Liver (tissue), 9 donors: ENCODE results near the gene FGF21. TPM values are rescaled to one million over a fixed set of nuclear protein-coding genes. Genes with fewer than 3 reads are reported as not detected.

Source experiments
- DNase-seq: peaks from one replicate; pipeline ENCODE4 v3.0.0-alpha.2; 2017; ENCODE audit warnings: low spot score
- H3K27ac ChIP-seq, 2 donors: one replicate each; pipeline ENCODE4 v1.7.0; 2013; ENCODE audit warnings: inconsistent platforms in 2 of 2, low read length in 2 of 2, control low read depth in 1 of 2, low read depth in 1 of 2, mild to moderate bottlenecking in 1 of 2
- H3K27me3 ChIP-seq, 4 donors: one replicate each; pipeline versions ENCODE4 v1.6.1 to v1.7.0; 2013; ENCODE audit warnings: low read length in 3 of 4, inconsistent platforms in 1 of 4, mild to moderate bottlenecking in 1 of 4, moderate library complexity in 1 of 4; ENCODE audit not compliant: control insufficient read depth in 4 of 4, insufficient read depth in 4 of 4
- H3K36me3 ChIP-seq, 4 donors: one replicate each; pipeline versions ENCODE4 v1.6.1 to v1.7.0; 2013; ENCODE audit warnings: low read length in 3 of 4, mild to moderate bottlenecking in 3 of 4, low read depth in 1 of 4, moderate library complexity in 1 of 4; ENCODE audit not compliant: control insufficient read depth in 4 of 4, insufficient read depth in 3 of 4
- H3K4me1 ChIP-seq, 4 donors: one replicate each; pipeline versions ENCODE4 v1.6.1 to v1.7.0; 2013; ENCODE audit warnings: low read length in 3 of 4, mild to moderate bottlenecking in 3 of 4, moderate library complexity in 1 of 4; ENCODE audit not compliant: control insufficient read depth in 4 of 4, insufficient read depth in 4 of 4
- H3K4me3 ChIP-seq, 3 donors: one replicate each; pipeline versions ENCODE4 v1.6.1 to v1.7.0; 2013; ENCODE audit warnings: low read length in 3 of 3, control low read depth in 1 of 3, low read depth in 1 of 3, mild to moderate bottlenecking in 1 of 3
- H3K9ac ChIP-seq, 2 donors: one replicate each; pipeline ENCODE4 v1.7.0; 2013; ENCODE audit warnings: low read length in 2 of 2, mild to moderate bottlenecking in 2 of 2, moderate library complexity in 2 of 2, control low read depth in 1 of 2, low read depth in 1 of 2
- H3K9me3 ChIP-seq, 4 donors: one replicate each; pipeline versions ENCODE4 v1.6.1 to v1.7.0; 2013; ENCODE audit warnings: low read length in 3 of 4; ENCODE audit not compliant: control insufficient read depth in 4 of 4
- EGR1 ChIP-seq, 2 donors: IDR thresholded peaks; 2 replicates each; pipeline ENCODE4 v1.6.1; 2016 to 2018; ENCODE audit warnings: antibody characterized with exemption in 2 of 2, low read depth in 2 of 2
- FOXA1 ChIP-seq: IDR thresholded peaks from 2 replicates; pipeline ENCODE4 v1.6.1; 2016; ENCODE audit warnings: antibody characterized with exemption
- FOXA2 ChIP-seq: IDR thresholded peaks from 2 replicates; pipeline ENCODE4 v1.6.1; 2016; ENCODE audit warnings: antibody characterized with exemption
- GABPA ChIP-seq, 2 donors: IDR thresholded peaks in 1 of 2; conservative IDR thresholded peaks in 1 of 2; 2 replicates each; pipeline ENCODE4 v1.6.1; 2016; ENCODE audit warnings: antibody characterized with exemption in 2 of 2, mild to moderate bottlenecking in 1 of 2, moderate library complexity in 1 of 2
- HNF4A ChIP-seq, 2 donors: conservative IDR thresholded peaks; 2 replicates each; pipeline ENCODE4 v1.6.1; 2016; ENCODE audit warnings: antibody characterized with exemption in 2 of 2, mild to moderate bottlenecking in 2 of 2
- HNF4G ChIP-seq: IDR thresholded peaks from 2 replicates; pipeline ENCODE4 v1.6.1; 2016; ENCODE audit warnings: antibody characterized with exemption
- NR2F2 ChIP-seq: IDR thresholded peaks from 2 replicates; pipeline ENCODE4 v1.6.1; 2016; ENCODE audit warnings: antibody characterized with exemption
- RAD21 ChIP-seq, 2 donors: IDR thresholded peaks; 2 replicates each; pipeline ENCODE4 v1.6.1; 2016; ENCODE audit warnings: antibody characterized with exemption in 2 of 2, mild to moderate bottlenecking in 2 of 2
- RXRA ChIP-seq, 2 donors: IDR thresholded peaks; 2 replicates each; pipeline ENCODE4 v1.6.1; 2017 to 2018; ENCODE audit warnings: antibody characterized with exemption in 2 of 2, mild to moderate bottlenecking in 1 of 2
- SP1 ChIP-seq: IDR thresholded peaks from 2 replicates; pipeline ENCODE4 v1.6.1; 2018; ENCODE audit warnings: antibody characterized with exemption, mild to moderate bottlenecking
- TAF1 ChIP-seq: conservative IDR thresholded peaks from 2 replicates; pipeline ENCODE4 v1.6.1; 2016; ENCODE audit warnings: antibody characterized with exemption, mild to moderate bottlenecking
- YY1 ChIP-seq: IDR thresholded peaks from 2 replicates; pipeline ENCODE4 v1.6.1; 2016; ENCODE audit warnings: antibody characterized with exemption, mild to moderate bottlenecking
- WGBS: extraction: QIAGEN DNeasy Blood & Tissue Kit; methylation state at CpG from one replicate; pipeline ENCODE4 v1.1.7; 2013; 5-methylcytosine and 5-hydroxymethylcytosine counted together
- polyA plus RNA-seq, 2 donors: library from polyadenylated mRNA; stranded (reverse) in 1 of 2; unstranded in 1 of 2; fragments of 200-250 nt in 1 of 2; fragments of >200 nt in 1 of 2; fragmentation: Nextera tagmentation in 1 of 2; extraction: Ambion mirVana in 1 of 2; gene quantifications; one replicate each; pipeline versions ENCODE4 v1.2.1 to v1.2.3, GENCODE V29; 2013 to 2015
- total RNA-seq, 2 donors: library from RNA; depleted of rRNA; stranded (reverse); fragments of >200 nt; gene quantifications; one replicate each; pipeline ENCODE4 v1.2.3, GENCODE V29; 2014
- TF ChIP-seq, protein P1 (sequence below): IDR thresholded peaks from 2 replicates; pipeline ENCODE4 v1.6.1; 2016; ENCODE audit warnings: antibody characterized with exemption
- TF ChIP-seq, protein P2 (sequence below): IDR thresholded peaks from 2 replicates; pipeline ENCODE4 v1.6.1; 2016; ENCODE audit warnings: antibody characterized with exemption
- TF ChIP-seq, protein P3 (sequence below): fragments of 150-350 bp; IDR thresholded peaks from 2 replicates; pipeline ENCODE4 v1.5.1; 2017; ENCODE audit warnings: improper control_type of control experiment, low read depth, low read length; ENCODE audit not compliant: missing input control
- donor health status: healthy.
- donor health status: healthy.
- donor health status: healthy.
- donor health status: healthy.
- donor health status: healthy.

The FGF21 gene, protein sequence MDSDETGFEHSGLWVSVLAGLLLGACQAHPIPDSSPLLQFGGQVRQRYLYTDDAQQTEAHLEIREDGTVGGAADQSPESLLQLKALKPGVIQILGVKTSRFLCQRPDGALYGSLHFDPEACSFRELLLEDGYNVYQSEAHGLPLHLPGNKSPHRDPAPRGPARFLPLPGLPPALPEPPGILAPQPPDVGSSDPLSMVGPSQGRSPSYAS
- total RNA-seq (1 to 10 TPM in 1 of 2 donors, not detected in 1; 5.5 TPM), polyA plus RNA-seq (10 to 100 TPM in 1 of 2 donors, 1 to 10 TPM in 1; 6.5 to 18.5 TPM)

DNA sequence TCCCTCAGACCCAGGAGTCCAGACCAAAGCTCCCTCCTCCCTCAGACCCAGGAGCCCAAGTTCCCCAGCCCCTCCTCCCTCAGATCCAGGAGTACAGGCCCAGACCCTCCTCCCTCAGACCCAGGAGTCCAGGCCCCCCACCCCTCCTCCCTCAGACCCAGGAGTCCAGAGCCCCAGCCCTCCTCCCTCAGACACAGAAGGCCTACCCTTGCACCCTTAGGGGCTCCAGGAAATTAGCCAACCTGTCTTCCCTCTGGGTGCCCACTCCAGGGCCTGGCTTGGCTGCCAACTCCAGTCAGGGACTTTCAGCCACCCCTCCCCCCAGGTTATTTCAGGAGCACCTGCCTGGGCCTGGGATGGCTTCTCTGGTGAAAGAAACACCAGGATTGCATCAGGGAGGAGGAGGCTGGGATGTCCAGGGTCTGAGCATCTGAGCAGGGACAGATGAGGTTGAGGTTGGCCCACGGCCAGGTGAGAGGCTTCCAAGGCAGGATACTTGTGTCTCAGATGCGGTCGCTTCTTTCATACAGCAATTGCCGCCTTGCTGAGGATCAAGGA, at the start of gene FGF21:
Gene FGF21 (plus strand): TSS at position 441 of the 558 bp plus-strand sequence. CDS start 713 bp downstream, outside the sequence.
- DNase-seq: no peak
- Histone ChIP-seq H3K27ac (peak within 1 kb of the TSS; percentile 42 to 69), H3K36me3 (no peaks in the 10 kb centered on the region), H3K27me3 (no peaks in the 10 kb centered on the region), H3K9me3 (no peaks in the 10 kb centered on the region), H3K4me1 (peaks cover 7 to 27% (median 16%) of the 10 kb centered on the region in 4 donors), H3K4me3 (peak within 1 kb of the TSS; percentile 31 to 62 (median 53)), H3K9ac (peak within 1 kb of the TSS; percentile 41 to 56)
- WGBS: 77% methylated on average over 4 of the region's 4 CpGs
- TF ChIP-seq TAF1: no peak
- no peak for TF ChIP-seq EGR1 (IDR thresholded peaks at IDR 0.05; ENCODE audit: low read depth in 2 of 2)
- TF ChIP-seq HNF4G: peak; percentile 13
- no peak for TF ChIP-seq FOXA1
- TF ChIP-seq, protein P1, sequence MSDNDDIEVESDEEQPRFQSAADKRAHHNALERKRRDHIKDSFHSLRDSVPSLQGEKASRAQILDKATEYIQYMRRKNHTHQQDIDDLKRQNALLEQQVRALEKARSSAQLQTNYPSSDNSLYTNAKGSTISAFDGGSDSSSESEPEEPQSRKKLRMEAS: no peak
- TF ChIP-seq RAD21 (IDR thresholded peaks at IDR 0.05): peak in 1 of 2 donors; percentile 50
- no peak for TF ChIP-seq FOXA2
- TF ChIP-seq, protein P2, sequence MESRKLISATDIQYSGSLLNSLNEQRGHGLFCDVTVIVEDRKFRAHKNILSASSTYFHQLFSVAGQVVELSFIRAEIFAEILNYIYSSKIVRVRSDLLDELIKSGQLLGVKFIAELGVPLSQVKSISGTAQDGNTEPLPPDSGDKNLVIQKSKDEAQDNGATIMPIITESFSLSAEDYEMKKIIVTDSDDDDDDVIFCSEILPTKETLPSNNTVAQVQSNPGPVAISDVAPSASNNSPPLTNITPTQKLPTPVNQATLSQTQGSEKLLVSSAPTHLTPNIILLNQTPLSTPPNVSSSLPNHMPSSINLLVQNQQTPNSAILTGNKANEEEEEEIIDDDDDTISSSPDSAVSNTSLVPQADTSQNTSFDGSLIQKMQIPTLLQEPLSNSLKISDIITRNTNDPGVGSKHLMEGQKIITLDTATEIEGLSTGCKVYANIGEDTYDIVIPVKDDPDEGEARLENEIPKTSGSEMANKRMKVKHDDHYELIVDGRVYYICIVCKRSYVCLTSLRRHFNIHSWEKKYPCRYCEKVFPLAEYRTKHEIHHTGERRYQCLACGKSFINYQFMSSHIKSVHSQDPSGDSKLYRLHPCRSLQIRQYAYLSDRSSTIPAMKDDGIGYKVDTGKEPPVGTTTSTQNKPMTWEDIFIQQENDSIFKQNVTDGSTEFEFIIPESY: no peak
- TF ChIP-seq HNF4A (conservative IDR thresholded peaks at IDR 0.05): peak in 1 of 2 donors; percentile 43
- peak; percentile 42 for TF ChIP-seq SP1
- TF ChIP-seq YY1: no peak
- TF ChIP-seq, protein P3, sequence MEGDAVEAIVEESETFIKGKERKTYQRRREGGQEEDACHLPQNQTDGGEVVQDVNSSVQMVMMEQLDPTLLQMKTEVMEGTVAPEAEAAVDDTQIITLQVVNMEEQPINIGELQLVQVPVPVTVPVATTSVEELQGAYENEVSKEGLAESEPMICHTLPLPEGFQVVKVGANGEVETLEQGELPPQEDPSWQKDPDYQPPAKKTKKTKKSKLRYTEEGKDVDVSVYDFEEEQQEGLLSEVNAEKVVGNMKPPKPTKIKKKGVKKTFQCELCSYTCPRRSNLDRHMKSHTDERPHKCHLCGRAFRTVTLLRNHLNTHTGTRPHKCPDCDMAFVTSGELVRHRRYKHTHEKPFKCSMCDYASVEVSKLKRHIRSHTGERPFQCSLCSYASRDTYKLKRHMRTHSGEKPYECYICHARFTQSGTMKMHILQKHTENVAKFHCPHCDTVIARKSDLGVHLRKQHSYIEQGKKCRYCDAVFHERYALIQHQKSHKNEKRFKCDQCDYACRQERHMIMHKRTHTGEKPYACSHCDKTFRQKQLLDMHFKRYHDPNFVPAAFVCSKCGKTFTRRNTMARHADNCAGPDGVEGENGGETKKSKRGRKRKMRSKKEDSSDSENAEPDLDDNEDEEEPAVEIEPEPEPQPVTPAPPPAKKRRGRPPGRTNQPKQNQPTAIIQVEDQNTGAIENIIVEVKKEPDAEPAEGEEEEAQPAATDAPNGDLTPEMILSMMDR: no peak
- TF ChIP-seq RXRA (IDR thresholded peaks at IDR 0.05): peak; percentile 44 to 58
- no peak for TF ChIP-seq GABPA (IDR thresholded peaks at IDR 0.05 in 1 of 2, conservative IDR thresholded peaks at IDR 0.05 in 1 of 2)

DNA sequence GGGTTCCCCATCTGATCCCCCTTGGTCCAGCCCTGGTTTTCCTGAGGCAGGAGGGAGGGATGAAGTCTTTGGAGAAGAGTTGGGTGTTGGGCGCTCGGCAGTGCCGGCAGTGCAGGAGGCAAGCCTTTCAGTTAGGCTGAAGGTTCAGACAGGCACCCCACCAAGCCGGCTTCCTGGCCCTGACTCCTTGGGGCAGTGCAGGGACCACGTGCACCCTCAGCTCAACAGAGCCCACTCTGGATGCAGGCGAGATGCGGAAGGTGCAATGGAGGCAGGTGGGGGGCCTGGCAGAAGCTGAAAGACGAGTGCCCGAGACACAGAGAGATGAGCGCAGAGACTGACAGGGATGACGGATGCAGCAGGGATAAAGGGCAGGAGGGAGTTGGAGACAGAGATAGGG, 46.9 kb upstream of the FGF21 start:
- WGBS: 81% methylated on average over 11 of the region's 11 CpGs
- H3K27ac ChIP-seq: no peak overlapping the region
- H3K4me1 ChIP-seq: peaks cover 0 to 9% (median 6%) of the 10 kb centered on the region in 4 donors
- H3K9ac ChIP-seq: no peak overlapping the region
- H3K4me3 ChIP-seq: no peak overlapping the region
- H3K27me3 ChIP-seq: no peaks in the 10 kb centered on the region
- DNase-seq: no peak
- no peak for TF ChIP-seq RAD21 (IDR thresholded peaks at IDR 0.05)
- TF ChIP-seq RXRA (IDR thresholded peaks at IDR 0.05): no peak
- no peak for TF ChIP-seq NR2F2
- no peak for TF ChIP-seq FOXA2
- no peaks in the 10 kb centered on the region for H3K9me3 ChIP-seq
- no peaks in the 10 kb centered on the region for H3K36me3 ChIP-seq
